Transverse colon (tissue), 4 donors: ENCODE measurements around the gene CCT8. TPM values are rescaled to one million over a fixed set of nuclear protein-coding genes. Genes with fewer than 3 reads are reported as not detected.
A peak's percentile ranks its signal among the peaks of the same experiment; 100 is the strongest.
"Not testable (repeated sequence)": the region's sequence is repeated elsewhere in the genome, so short reads cannot be mapped to it uniquely, and the experiment has no call there.

Source experiments
- DNase-seq: peaks from one replicate; pipeline ENCODE4 v3.0.0-alpha.2; 2019
- H3K27ac ChIP-seq, 4 donors: fragments of 200-600 bp; sonication (generic); 2 replicates each; pipeline ENCODE4 v1.5.1; 2016 to 2018; ENCODE audit warnings: inconsistent platforms in 4 of 4
- H3K27me3 ChIP-seq: fragments of 200-600 bp; sonication (generic); 2 replicates; pipeline ENCODE4 v1.5.1; 2017; ENCODE audit warnings: inconsistent platforms
- H3K36me3 ChIP-seq, 4 donors: fragments of 200-600 bp; sonication (generic); 2 replicates each; pipeline ENCODE4 v1.5.1; 2017 to 2019; ENCODE audit warnings: inconsistent platforms in 4 of 4
- H3K4me1 ChIP-seq, 4 donors: fragments of 200-600 bp; sonication (generic); 2 replicates each; pipeline ENCODE4 v1.5.1; 2017 to 2020; ENCODE audit warnings: inconsistent platforms in 4 of 4
- H3K4me3 ChIP-seq, 4 donors: fragments of 200-600 bp; sonication (generic); 1 replicate in 1 of 4; 2 replicates in 3 of 4; pipeline versions ENCODE4 v1.5.1 to v1.6.1; 2017 to 2019; ENCODE audit warnings: inconsistent platforms in 4 of 4
- H3K9me3 ChIP-seq, 2 donors: fragments of 200-600 bp; sonication (generic); 2 replicates each; pipeline ENCODE4 v1.5.1; 2017 to 2019; ENCODE audit warnings: inconsistent platforms in 2 of 2
- EP300 ChIP-seq: sonication (generic); formaldehyde crosslinking; IDR thresholded peaks from one replicate; pipeline ENCODE4 v1.6.1; 2017; ENCODE audit warnings: antibody characterized with exemption, low read depth
- POLR2A ChIP-seq: fragments of 450-650 bp; IDR thresholded peaks from one replicate; pipeline ENCODE4 v1.6.1; 2016; ENCODE audit warnings: antibody characterized with exemption, mild to moderate bottlenecking, moderate library complexity
- POLR2AphosphoS5 ChIP-seq, 3 donors: sonication (generic); formaldehyde crosslinking; IDR thresholded peaks; one replicate each; pipeline ENCODE4 v1.6.1; 2016; ENCODE audit warnings: antibody characterized with exemption in 3 of 3
- WGBS, 2 donors: methylation state at CpG; one replicate each; pipeline ENCODE4 v1.1.5; 2018; ENCODE audit warnings: low coverage in 1 of 2; 5-methylcytosine and 5-hydroxymethylcytosine counted together
- in situ Hi-C, 4 donors: fragments of 200-750 bp; cut with MboI; loops; one replicate each; pipeline versions ENCODE4 v1.15.0 to v1.15.1; 2017; ENCODE audit warnings: low sequenced_read_pairs in 3 of 4, low pct_ligation_motif_present in 1 of 4, low pct_unique_long_range_greater_than_20kb in 1 of 4
- intact Hi-C: fragments of 100-400 bp; cut with DNase I; formaldehyde crosslinking; loops from one replicate; pipeline ENCODE4 v1.15.1; 2023; ENCODE audit warnings: low total_unique reads
- total RNA-seq, 4 donors: library from RNA; depleted of rRNA; stranded (reverse); fragments of >200 nt; gene quantifications; one replicate each; pipeline ENCODE4 v1.1.0, GENCODE V29; 2016
- TF ChIP-seq, protein P1 (sequence below), 5 experiments: fragments of 200-600 bp in 3 of 5; fragments of 450-650 bp in 2 of 5; sonication (generic) in 3 of 5; IDR thresholded peaks; 1 replicate in 2 of 5; 2 replicates in 3 of 5; pipeline ENCODE4 v1.5.1; 2016 to 2017; ENCODE audit warnings: antibody characterized with exemption in 5 of 5, inconsistent platforms in 3 of 5, mild to moderate bottlenecking in 2 of 5, moderate library complexity in 1 of 5

Gene CCT8
- total RNA-seq, 4 donors from 2014 or later = 44.1 to 106 (median 63.4) TPM

DNA sequence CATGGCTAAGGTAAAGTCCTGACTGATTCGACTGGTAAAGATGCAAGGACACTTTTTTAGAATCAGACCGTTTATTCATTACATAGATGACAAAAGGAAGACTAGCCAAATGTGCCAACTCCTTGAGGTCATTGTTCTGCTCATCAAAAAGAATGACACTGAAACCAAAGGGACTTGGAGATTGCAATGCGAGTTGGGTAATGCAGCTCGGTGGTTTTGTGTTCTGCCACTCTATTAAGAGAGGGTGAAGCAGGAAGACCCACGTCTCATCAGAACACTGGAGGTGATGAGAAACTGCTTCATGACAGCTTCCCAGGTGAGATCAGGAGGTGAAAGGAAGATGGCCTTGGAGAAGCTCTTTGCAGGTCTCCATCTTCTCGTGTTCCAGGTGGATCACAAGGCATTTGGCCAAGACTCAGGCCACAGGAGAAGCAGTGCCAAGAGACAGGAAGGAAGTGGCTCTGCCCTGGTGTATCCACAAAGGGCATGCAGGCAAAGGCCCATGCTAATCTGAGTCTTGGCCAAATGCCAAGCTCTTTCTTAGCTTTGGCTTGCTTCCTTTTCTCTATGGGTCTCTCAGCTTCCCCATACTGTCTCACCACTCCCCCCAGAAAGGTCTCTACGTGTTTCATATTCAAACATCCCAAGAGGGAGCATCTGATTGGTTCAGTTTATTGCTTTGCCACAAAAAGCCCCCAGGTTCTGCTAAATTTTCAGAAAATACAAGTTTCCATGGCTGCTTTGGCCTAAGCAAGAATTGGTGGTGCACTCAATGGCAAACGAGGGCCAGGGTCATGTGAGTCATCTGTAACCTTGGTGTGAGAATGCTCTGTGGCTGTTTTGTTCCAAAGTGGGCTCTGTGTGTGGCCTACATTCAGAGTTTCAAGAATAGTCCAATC is 5.7 kb upstream of the CCT8 start:
- Histone ChIP-seq H3K27ac (peak overlapping the region in 1 of 4 donors; percentile 5), H3K4me3 (no peak overlapping the region), H3K36me3 (no peaks in the 10 kb centered on the region), H3K4me1 (peaks cover 2 to 18% (median 2%) of the 10 kb centered on the region in 4 donors), H3K27me3 (no peaks in the 10 kb centered on the region), H3K9me3 (no peaks in the 10 kb centered on the region)
- WGBS, 2 donors = 70 to 76% methylated on average over 3 to 8 of the region's 8 CpGs
- in situ Hi-C loops (no loop called here), intact Hi-C loops (no loop called here)
- no peak for DNase-seq
- TF ChIP-seq EP300 (no peak), POLR2AphosphoS5 (IDR thresholded peaks at IDR 0.05) (no peak), POLR2A (no peak)
- TF ChIP-seq, protein P1, sequence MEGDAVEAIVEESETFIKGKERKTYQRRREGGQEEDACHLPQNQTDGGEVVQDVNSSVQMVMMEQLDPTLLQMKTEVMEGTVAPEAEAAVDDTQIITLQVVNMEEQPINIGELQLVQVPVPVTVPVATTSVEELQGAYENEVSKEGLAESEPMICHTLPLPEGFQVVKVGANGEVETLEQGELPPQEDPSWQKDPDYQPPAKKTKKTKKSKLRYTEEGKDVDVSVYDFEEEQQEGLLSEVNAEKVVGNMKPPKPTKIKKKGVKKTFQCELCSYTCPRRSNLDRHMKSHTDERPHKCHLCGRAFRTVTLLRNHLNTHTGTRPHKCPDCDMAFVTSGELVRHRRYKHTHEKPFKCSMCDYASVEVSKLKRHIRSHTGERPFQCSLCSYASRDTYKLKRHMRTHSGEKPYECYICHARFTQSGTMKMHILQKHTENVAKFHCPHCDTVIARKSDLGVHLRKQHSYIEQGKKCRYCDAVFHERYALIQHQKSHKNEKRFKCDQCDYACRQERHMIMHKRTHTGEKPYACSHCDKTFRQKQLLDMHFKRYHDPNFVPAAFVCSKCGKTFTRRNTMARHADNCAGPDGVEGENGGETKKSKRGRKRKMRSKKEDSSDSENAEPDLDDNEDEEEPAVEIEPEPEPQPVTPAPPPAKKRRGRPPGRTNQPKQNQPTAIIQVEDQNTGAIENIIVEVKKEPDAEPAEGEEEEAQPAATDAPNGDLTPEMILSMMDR (IDR thresholded peaks at IDR 0.05) = no peak

DNA sequence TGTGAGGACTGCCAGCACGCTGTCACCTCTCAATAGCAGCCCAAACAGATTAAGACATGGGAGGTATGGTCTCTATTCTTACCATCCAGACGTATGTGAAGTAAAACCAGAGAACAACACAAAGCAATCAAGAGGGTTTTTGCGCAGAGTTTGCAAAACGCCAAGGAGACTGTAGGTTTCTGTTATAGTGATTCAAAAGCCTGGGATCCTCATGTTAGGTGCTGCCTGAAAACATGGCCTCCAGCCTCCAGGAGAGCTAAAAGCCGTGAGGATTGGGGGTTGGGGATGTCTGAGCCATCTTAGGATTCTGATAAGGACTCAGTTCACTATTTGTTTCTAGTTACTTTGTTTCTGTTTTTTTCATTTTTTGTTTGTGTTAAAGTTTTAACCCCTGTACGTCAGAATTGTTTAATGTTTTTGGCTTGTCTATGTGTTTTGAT is 4.2 kb upstream of the CCT8 start:
- Histone ChIP-seq H3K9me3 (no peaks in the 10 kb centered on the region), H3K27me3 (no peaks in the 10 kb centered on the region), H3K4me3 (peak overlapping the region in 3 of 4 donors; percentile 38 to 56 (median 55)), H3K36me3 (no peaks in the 10 kb centered on the region), H3K27ac (peak overlapping the region; percentile 82 to 93 (median 88)), H3K4me1 (peaks cover 3 to 22% (median 4%) of the 10 kb centered on the region in 4 donors)
- DNase-seq = no peak
- intact Hi-C loops (no loop called here), in situ Hi-C loops (no loop called here)
- TF ChIP-seq POLR2A (no peak), POLR2AphosphoS5 (IDR thresholded peaks at IDR 0.05) (no peak), EP300 (no peak)
- TF ChIP-seq, protein P1 (IDR thresholded peaks at IDR 0.05) = no peak
- WGBS, 2 donors = 40 to 60% methylated on average over 5 to 6 of the region's 6 CpGs

DNA sequence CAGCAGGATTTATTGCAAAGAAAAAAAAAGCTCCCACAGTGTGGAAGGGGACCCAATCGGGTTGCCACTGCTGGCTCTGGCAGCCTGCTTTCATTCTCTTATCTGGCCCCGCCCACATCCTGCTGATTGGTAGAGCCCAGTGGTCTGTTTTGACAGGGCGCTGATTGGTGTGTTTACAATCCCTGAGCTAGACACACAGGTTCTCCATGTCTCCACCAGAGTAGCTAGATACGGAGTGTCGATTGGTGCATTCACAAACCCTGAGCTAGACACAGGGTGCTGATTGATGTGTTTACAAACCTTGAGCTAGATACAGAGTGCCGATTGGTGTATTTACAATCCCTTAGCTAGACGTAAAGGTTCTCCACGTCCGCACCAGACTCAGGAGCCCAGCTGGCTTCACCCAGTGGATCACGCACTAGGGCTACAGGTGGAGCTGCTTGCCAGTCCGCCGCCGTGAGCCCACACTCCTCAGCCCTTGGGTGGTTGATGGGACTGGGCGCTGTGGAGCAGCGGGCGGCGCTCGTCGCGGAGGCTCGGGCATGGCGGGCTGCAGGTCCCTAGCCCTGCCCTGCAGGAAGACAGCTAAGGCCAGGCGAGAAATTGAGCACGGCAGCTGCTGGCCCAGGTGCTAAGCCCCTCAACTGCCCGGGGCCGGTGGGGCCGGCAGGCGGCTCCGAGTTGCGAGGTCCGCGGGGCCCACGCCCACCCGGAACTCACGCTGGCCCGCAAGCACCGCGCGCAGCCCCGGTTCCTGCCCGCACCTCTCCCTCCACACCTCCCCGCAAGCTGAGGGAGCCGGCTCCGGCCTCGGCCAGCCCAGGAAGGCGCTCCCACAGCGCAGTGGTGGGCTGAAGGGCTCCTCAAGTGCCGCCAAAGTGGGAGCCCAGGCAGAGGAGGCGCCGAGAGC is 3.5 kb upstream of the CCT8 start:
- 30 to 53% methylated on average over 2 to 14 of the region's 50 CpGs for WGBS, 2 donors

DNA sequence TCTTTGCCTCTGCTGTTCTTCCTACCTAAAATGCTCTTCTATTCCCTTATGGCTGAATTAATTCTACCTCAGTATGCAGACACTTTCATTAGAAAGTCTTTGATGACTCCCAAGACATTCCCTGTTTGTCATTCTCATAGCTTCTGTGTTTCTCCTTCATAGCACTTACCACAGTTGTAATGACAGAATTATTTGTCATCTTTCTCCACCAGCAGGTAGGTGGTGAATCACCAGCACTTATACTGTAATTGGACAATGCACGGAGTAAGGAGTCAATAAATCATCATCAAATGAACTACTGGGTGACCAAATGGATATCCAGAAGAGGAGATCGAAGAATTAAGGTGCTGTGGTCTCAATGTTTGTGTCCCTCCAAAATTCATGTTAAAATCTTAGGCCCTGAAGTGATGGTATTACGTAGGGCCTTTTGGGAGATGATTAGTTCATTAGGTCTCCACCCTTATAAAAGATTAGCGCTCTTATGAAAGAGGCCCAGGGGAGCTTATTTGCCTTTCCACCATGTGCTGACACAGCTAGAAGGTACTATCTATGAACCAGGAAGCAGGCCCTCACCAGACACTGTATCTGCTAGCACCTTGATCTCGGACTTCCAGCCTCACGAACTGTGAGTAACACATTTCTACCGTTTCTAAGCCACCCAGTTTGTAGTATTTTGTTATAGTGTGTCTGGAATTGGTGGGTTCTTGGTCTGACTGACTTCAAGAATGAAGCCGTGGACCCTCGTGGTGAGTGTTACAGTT is 2.4 kb upstream of the CCT8 start:
- 83 to 90% methylated on average over 5 to 9 of the region's 9 CpGs for WGBS, 2 donors

More for the DNA sequence above, 3.5 kb upstream of the CCT8 start:
- in situ Hi-C loops, intact Hi-C loops, H3K9me3 ChIP-seq, H3K36me3 ChIP-seq, H3K27me3 ChIP-seq: not testable (repeated sequence)
- H3K4me3 ChIP-seq = peak overlapping the region; percentile 22 to 56 (median 46)
- peaks cover 5 to 29% (median 11%) of the 10 kb centered on the region in 4 donors for H3K4me1 ChIP-seq
- peak; percentile 66 for DNase-seq
- TF ChIP-seq POLR2AphosphoS5 (IDR thresholded peaks at IDR 0.05) = peak in 2 of 3 donors; percentile 34 to 55
- TF ChIP-seq POLR2A = peak; percentile 50
- peak overlapping the region; percentile 82 to 93 (median 88) for H3K27ac ChIP-seq

More for the DNA sequence above, 2.4 kb upstream of the CCT8 start:
- intact Hi-C loops = no loop called here
- DNase-seq = no peak
- H3K4me1 ChIP-seq = peaks cover 13 to 40% (median 22%) of the 10 kb centered on the region in 4 donors
- in situ Hi-C loops = no loop called here
- no peak overlapping the region for H3K4me3 ChIP-seq
- H3K36me3 ChIP-seq = no peaks in the 10 kb centered on the region
- no peaks in the 10 kb centered on the region for H3K9me3 ChIP-seq
- no peak for TF ChIP-seq POLR2AphosphoS5 (IDR thresholded peaks at IDR 0.05)
- TF ChIP-seq, protein P1 (IDR thresholded peaks at IDR 0.05) = no peak
- no peaks in the 10 kb centered on the region for H3K27me3 ChIP-seq
- peak overlapping the region; percentile 82 to 93 (median 88) for H3K27ac ChIP-seq
